ENCODE results near the gene RAI1.

The RAI1 gene

DNA sequence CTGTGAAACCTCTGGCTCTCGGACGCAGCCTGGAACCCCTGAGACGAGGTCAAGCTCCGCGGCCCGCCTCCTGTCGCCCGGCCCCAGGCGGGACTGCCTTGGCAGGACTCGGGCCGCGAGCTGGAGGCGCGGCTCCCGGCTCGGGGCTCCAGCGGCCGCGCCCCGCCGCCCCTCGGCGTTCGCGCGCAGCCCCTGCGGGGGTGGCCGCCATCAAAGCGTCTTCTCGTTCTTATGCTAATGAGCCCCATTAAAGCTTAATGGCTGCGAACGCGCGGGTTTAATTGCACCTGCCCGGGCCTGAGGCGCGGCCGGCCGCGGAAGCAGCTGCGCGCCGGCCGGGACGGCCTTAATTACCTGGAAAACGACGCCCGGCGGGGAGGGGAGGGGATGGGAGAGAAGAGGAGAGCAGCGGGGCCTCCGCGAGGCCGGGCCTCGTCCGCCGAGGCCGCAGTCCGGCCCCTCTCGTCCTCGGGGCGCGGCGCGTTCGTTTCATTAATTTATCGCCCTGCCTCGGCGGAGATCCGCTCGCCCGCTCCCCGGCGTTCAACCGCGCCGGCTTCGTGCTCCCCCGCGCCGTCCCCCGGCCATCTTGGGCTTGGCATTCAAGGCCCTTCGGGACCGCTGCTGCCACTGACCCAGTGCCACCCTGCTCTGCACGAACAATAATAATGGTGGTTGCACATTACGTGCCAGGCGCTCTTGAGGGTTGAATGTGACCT lies 19.2 kb downstream of the RAI1 start:
- DNase-seq = no peak

DNA sequence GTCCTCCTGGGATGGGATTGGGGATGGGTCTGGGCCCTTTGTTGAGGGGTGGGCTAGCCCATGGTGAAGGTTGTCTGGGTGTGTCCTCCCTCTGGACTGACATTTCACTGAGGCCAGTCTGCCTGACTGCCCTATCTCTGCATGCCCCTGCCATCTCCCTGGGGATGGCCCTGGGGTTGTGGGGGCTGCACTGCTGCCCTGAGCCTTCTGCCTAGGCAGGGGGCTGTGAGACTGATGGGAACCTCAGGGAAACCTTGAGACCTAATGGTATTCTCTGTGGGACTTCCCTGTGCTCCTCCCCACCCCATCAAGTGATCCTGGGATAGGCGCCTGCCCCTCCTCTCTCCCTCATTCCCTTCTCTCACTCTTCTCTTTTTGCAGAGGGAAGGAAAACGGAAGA lies 19.9 kb downstream of the RAI1 start:
- no peak for DNase-seq

DNA sequence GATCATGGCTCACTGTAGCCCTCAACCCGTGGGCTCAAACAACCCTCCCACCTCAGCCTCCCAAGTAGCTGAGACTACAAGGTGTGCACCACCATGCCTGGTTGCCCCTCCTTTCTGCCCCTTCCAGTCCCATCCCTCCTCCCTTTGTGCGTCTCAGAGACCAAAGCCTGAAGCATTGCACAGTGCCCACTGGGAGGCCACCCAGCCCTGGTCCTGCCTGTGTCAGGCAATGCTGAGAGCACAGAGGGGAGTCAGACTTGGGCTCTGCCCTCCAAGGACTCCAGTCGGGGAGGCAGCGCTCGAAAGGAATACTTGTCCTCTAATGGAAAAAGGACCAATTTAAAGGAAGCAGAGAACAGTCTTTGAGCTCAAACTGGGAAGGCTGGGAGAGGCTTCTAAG lies 20.4 kb downstream of the RAI1 start:
- DNase-seq = no peak

DNA sequence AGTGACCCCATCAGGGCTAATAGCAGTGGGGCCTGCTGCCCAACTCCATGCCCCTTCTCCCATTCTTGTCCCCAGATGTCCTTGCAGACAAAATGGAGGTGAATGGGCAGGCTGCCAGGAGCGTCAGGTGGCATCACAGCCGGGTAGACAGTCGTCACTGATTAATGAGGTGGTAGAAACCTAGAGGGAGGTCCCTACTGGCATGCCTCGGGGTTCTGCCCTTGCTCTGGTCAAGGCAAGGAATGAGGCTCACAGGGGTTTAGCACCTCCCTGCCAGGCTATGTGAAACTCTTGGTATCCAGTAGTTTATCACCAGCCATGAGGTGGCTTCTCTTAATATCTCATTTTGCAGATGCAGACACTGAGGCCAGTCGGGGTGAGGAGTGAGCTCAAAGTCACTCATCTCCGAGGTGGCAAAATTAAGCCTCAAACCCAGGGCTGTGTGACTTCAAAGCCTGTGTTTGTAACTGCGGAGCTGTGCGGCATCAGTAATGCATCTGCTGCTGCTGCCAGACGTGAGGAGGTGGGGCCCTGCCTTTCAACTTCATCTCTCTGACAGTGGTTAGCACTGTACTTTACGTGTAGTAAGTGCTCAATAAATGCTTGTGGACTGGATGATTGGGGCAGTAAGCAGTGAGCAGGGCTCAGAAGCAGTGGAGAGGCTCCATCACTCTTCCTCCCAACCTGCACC lies 21.3 kb downstream of the RAI1 start:
- no peak for DNase-seq

DNA sequence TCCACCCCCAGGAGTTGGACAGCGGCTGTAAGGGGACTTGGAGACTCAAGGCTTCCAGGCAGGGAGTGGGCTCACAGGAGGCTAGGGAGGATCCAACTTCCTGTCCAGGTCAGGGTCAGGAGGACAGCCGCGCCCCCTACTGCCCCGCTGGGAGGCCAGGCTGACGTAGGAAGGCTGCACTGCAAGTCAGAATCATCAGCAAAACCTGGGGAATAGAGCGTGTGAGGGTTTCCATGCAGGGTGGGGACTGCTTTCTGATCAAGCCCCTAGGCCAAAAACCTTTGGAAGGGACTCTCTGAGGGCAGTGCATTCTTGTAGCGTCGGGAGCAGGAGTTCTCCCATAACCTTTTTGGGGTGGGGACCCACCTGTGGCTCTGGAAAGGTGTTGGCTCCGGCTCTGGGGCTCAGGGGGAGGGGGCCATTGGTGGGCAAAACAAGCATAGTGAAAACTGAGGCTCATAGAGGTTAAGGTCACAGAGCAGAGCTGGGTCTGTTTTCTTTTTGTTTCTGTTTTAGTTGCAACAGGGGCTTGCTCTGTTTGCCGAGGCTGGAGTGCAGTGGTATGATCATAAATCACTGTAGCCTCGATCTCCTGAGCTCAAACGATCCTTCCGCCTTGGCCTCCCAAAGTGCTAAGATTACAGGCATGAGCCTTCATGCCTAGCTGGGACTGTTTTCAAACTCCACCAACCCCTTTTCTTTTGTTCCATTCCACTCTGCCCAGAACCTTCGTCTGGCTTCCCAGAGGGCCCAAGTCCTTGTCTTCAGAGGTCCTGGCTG lies 22.1 kb downstream of the RAI1 start:
- no peak for DNase-seq

DNA sequence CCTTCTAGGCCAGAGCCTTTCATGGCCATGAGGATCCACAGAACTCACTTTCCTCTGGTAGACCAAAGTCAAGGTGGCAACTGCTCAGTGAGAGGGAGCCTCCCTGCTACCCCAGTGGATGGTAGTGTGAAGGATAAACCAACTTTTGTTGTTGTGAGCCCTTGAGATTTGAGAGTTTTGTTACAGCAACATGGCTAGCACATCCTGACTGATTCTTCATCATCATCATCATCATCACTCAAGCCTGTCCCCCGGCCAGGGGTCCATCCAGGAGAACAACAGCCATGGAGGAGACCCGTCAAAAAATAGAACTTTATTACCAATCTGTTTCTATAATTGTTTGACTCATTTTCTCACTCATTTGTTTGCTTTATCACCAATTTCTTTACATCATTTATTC lies 23.7 kb downstream of the RAI1 start:
- DNase-seq = no peak

DNA sequence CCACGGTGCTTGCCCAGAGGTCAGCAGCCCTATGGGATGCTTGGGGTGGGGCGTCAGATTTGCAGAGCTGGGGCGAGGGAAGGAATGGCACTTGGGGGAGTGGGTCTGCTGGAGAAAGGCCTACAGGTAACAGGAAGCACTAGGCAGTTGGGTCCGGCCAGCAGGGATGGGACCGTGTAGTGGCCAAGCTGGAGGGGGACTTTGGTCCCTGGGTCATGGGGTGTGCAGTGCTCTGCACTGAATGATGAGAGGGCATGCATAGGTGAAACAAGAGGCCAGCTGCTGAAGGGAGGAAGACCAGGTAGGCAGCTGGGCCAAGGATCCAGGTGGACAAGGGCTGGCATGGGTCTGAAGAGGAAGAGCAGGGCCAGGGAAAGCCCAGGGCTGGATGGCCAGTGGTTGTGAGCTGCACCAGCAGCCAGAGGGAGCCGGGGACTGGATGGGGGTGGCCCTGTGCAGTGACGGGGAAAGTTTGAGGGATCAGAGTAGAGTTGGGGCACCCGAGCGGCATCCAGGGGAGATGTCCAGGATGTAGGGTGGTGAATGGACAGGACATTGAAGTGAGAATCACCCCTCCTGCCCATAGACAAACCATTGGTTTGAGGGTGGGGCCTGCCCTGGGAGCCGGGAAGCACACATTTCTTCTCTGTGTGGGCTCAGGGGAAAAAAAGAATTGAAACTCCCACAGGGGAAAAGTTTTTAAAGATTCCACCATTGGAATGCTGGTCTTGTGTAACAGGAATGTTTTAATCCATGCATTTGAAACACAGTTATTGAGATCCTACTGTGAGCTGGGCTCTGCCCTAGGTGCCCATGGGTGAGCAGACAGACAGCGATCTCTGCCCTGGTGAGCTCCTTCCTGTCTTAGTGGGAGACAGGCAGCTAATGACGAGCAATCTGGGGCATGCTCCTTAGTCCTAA lies 25.1 kb downstream of the RAI1 start:
- DNase-seq = no peak

DNA sequence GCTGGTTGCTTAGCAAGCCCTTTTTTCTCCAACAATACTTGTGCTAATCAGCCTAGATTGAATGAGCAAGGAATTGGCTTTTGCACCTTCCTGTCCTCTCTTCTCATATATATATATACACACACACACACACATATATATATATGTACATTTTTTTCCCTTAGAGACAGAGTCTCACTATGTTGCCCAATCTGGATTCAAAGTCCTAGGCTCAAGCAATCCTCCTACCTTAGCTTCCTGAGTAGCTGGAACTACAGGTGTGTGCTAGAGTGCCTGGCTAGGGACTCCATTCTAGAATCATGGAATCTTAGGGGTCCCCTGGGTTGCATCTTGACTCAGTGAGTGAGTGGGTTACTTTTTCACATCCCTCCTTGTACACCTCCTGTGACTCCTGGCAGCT lies 27.0 kb downstream of the RAI1 start:
- DNase-seq = no peak

DNA sequence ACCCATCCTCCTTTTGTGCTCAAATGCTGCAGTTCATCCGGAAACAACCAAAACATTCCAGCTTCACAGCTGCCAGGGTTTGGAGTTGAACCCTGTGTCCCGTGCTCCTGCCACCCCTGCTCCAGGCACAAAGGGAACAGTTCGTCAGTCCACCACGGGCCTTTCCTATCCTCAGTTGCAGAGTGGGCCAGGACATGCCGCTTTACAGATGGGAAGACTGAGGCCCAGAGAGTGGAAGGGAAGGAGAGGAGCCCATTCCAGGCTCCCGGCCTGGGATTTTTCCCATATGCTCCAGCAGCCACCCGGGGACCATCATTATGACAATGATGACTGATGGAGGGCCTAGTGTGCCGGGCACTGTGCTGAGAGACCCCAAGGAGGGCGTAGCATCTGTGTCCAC lies 27.6 kb downstream of the RAI1 start:
- no peak for DNase-seq

DNA sequence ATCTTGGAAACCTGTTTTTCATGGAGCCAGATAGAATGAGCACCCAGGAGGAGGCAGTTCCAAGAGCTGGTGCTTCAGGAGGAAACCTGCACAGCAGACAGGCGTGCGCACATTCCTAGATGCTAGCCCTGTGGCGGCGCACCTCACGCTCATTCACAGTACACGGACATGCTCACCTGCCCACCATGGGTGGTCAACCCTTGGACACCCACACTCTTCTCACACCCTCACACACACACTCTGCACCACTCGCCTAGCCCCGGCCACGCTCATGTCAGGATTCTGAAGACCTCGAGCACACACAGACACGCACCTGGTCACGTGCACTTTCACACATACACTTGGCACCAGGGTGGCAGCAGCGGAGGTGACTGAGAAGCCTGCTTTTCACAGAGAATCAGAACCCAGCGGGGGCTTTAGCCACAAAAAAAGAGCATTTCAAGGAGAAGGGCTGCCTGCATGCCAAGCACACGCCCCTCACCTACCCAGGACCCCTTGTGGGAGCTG lies 28.6 kb downstream of the RAI1 start:
- no peak for DNase-seq

DNA sequence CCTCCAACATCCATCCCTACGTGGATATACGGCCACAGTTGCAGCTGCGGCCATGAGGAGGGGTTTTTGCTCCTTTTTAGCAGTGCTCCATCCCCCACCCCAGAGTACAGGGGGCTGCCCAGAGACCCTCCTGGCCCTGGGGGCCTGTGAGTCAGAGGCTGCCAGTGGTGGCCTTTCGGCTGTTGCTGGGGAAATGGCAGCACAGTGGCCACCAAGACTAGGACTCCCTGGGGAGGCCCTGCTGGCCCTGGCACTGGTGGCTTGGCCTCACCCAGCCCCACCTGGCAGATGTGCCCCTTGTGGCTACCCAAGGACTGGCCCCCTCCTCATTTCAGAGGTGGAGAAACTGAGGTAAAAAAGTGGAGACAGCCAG lies 29.1 kb downstream of the RAI1 start:
- no peak for DNase-seq

DNA sequence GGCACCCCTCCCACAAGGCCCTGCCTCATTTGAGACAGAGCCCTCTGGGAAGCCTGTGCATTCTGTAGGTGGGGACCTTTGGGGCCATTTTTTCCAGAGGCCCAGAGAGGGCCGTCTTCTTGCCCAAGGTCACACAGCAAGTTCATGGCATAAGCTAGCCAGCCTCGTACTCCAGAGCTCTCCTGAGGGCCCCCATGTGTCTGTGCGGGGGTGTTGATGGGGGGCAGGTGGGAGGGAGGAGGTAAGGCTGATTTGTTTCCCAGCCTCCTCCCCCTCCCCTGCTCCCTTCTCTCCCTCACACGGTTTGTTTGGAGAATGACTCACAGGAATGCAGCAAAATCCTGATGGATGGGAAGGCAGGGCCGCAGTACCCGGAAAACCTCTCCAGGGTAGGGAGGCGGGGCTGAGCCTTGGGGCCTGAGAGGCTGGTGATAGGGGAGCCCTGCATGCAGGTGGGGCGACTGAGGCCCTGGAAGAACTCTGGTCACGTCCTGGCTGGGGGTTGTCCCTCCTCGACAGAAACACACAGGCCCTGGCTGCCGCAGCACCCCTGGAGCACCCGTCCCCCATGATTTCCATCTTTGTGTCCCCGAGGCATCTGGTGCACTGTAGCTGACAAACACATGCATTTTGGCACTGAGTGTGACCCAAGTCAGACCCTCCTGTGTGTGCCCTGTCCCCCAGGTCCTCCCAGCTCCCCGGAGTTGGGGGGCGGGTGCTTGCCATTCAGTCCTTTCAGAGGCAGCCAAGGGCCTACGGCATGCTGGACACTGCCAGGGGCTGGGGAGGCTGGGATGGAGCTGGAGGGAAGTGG lies 29.7 kb downstream of the RAI1 start:
- DNase-seq = no peak

DNA sequence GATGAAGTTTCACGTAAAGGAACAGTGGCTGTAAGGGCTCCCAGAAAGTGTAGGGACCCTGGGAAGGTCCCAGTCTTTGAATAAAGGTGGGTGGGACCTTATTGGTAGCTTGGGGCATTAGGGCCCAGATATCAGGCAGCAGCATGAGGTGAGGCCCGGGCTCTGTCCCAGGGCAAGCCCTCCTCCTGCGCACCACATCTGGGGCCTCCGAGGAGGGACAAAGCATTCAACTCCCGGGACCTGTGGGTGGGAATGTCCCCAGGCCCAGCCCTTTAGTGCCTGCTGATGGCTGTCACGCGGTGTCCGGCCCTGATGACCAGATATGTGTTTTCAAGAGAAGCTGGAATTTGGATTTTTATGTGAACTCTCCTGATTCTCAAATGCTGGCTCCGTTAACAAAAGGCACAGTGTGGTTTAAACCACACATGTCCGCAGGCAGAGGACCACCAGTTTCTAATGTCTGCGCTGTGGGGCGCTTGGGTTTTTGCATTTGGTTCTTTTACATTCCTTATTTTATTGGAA lies 30.4 kb downstream of the RAI1 start:
- no peak for DNase-seq

DNA sequence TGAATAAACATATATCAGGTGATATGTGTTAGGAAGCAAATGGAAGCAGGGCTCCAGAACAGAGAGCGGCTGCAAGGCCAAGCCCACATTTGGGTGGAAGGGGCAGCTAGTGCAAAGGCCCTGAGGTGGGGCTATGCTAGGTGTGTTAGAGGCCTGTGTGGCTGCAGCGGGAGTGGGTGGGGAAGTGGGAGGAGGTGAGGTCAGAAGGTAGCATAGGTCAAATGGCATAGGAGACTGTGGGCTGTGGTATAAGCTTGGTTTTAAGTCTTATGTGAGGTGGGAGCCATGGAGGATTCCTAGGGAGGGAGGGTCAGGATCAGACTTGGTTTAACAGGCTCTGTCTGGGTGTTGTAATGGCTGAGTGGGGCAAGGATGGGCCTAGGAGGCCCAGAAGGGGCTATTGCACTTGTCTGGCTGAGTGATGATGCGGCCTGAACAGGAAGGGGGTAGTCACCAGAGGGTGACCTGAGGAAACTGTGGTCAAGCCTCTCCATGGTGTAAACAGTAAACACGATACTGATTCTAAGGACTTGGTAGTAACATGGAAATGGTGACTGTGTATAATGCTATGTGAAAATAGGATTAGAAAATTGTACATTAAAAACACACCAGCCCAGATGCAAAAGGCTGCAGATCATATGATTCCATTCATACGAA lies 31.1 kb downstream of the RAI1 start:
- DNase-seq = no peak

DNA sequence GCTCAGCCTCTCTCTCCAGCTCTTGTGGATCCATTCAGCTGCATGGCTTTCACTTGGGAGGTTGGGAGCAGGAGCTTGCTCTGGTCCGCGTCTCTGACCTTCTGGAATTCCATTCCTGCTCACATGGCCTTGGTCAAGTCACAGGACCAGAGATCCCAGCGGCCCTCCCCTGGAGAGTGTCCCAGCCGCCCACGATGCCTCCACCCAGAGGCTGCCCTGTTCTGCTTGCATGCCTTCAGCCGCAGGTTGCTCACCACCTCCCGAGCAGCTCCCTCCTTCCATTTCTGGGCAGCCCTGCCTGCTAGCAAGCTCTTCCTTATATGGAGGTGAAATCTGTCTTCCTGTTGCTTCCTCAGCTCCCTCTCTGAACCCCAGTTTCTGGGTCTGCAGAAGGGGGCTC lies 32.6 kb downstream of the RAI1 start:
- no peak for DNase-seq

DNA sequence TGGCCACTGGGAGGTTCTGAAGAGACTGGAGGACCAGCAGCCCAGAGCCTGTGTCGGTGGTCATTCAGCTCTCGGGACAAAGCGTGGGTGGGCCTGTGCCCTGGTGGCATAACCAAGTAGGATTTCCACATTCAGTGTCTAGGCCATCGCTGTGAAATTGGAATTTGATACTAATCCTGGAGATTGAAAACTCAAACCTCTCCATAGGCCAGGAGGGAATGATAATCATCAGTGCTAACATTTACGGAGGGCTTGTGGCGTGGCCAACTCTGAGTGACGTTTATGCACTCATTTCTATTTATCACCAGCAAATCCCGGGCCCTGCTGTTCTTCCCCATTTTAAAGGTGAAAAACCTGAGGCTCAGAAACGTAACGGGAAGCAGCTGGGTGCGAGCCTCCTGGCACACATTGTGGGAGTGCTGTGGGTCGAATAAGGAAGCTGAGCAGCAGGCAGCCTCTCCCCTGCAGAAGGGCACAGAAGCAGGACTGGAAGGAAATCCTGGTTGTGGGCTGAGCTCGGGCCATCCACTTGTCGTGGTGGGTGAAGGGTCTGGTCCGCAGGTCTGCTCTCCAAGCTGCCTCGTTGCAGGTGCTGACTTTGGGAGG lies 33.1 kb downstream of the RAI1 start:
- DNase-seq = no peak

DNA sequence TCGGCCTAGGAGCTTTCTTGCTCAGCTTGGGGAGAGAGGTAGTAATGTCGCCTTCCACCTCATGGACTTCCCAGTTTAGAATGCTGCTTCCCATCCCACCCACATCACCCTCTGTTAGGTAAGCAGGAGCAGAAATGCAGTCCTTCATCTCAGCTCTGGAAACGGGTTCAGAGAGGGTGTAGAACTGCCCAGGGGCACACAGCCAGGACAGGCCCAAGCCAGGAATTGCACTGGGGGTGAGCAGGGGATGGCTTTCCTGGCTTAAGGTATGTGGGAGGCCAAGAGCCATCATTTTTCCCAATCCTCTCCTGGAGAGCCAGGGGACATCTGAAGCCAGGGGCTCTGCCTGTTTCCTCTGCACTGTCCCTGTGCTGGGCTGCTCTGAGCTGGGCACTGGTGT lies 33.6 kb downstream of the RAI1 start:
- DNase-seq = no peak

DNA sequence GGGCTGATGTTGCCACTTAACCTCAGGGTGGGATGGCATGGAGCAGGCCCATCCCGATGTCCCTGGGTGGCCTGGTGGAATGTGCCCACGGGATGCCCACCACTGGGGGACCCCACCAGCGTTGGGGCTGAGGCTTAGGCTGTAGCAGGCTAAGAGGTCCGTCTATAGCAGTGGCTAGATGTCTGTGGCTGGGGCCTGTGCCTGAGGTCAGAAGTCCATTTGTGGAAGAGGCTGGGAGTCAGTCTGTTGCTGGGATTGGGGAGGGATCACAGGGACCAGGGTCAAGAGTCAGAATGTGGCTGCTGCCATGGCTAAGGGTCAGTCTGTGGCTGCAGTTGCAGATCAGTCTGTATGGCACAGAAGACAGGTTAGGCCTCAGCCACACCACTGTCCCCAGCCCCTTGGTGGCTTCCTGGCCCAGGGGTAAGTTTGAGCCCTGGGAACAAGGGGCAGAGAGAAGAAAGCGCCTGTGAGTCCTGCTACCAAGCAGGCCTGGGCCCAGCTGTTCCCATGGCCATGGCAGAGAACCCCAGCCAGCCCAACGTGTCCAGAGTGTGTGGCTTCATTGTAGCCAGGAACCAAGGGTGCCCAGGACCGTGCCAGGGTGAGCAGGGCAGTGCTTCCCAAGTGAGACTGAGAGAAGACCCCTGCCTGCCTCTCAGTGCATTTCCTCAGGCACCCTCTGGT lies 35.7 kb downstream of the RAI1 start:
- DNase-seq = no peak

DNA sequence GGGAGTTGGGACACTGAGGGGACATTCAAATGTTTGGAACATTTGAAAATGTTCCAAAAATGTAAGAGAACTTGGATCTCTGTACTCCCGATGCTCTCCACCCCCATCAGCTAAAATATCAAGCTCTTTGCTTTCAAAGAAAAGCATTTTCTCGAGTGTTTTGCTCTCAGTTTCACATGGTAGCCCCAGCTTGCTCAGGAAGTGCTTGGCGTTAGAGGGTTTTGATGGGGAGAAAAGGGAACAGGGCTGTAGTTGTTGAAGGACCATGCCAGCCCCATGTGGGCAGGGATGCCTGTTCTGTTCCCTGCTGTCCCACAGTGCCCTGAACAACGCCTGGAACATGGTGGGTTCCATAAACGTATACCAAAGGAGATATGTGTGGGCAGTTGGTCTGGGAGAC lies 37.0 kb downstream of the RAI1 start:
- DNase-seq = no peak

All from activated CD4-positive, alpha-beta T cell treated with anti-CD3 and anti-CD28 coated beads, Interleukin-2, amount 50 U/mL, for 4 hours (primary cell).